Measurements from ENCODE around the gene POLR3H. TPM values are rescaled to one million over a fixed set of nuclear protein-coding genes. Genes with fewer than 3 reads are reported as not detected.

The POLR3H gene
- total and polyA plus RNA-seq, 2 experiments from 2014 or later, result 19.0 to 26.5 TPM

DNA sequence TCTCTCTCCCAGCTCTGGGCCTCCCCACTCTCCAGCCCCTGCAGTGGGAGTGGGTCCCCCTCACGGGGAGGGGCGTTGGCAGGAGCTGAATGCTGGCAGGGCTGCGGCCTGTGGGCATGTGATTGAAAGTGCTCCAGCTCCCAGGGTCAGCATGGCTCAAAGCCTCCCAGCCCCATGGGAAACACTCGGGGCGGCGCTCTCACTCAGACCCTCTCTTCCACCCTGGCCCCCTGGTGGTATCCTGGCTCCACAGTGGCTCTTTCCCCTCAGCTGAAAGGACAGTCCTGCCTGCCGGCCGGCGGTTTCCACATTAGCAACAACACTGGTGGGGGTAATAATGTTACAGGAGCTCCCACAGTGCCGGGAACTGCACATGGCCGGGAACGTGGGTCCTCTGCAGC, 35.5 kb downstream of the POLR3H start:
- no peak overlapping the region for H3K4me2 ChIP-seq
- no peaks in the 10 kb centered on the region for H3K79me2 ChIP-seq (replicated peaks; ENCODE audit: insufficient read depth)
- no peak overlapping the region for H2AFZ ChIP-seq
- H3K27ac Mint-ChIP-seq, result no peak overlapping the region
- no peak overlapping the region for H3K4me3 Mint-ChIP-seq
- ATAC-seq (peak; percentile 8; the same call in 1 of the 3 replicates), DNase-seq (ENCODE audit: low spot score) (no peak)
- TF ChIP-seq EZH2 (IDR thresholded peaks at IDR 0.05; ENCODE audit: low read depth, unreplicated experiment), result no peak
- TF ChIP-seq NANOG (IDR thresholded peaks at IDR 0.05; ENCODE audit: borderline replicate concordance), result no peak
- TF ChIP-seq EZH2phosphoT487 (IDR thresholded peaks at IDR 0.05; ENCODE audit: unreplicated experiment), result no peak
- no peak for TF ChIP-seq REST (IDR thresholded peaks at IDR 0.05; ENCODE audit: unreplicated experiment)
- H3K4me1 Mint-ChIP-seq, result peaks cover 21% of the 10 kb centered on the region
- 0 out of 2 replicates have a peak overlapping the region, but pooled peaks have one; percentile 32 for H3K27ac ChIP-seq (ENCODE audit: low read depth)
- peaks cover 10% of the 10 kb centered on the region for H3K27me3 Mint-ChIP-seq (ENCODE audit: insufficient read depth, low read depth, poor library complexity)
- H3K9me2 ChIP-seq (ENCODE audit: insufficient read depth), result no peaks in the 10 kb centered on the region
- H3F3A ChIP-seq (replicated peaks; ENCODE audit: low read depth), result peaks cover 8% of the 10 kb centered on the region; the same call in 1 of the 2 replicates
- H3K27me3 ChIP-seq (ENCODE audit: insufficient read depth), result no peaks in the 10 kb centered on the region
- H4K20me1 ChIP-seq (replicated peaks; ENCODE audit: insufficient read depth), result no peaks in the 10 kb centered on the region
- no peak overlapping the region for H3K4me3 ChIP-seq
- no peaks in the 10 kb centered on the region for H3K36me3 ChIP-seq (ENCODE audit: insufficient read depth)
- peaks cover 16% of the 10 kb centered on the region for H3K4me1 ChIP-seq (ENCODE audit: insufficient read depth)
- peaks cover 40% of the 10 kb centered on the region for H3K36me3 Mint-ChIP-seq (ENCODE audit: low read depth)
- no peaks in the 10 kb centered on the region for H3K9me3 Mint-ChIP-seq

DNA sequence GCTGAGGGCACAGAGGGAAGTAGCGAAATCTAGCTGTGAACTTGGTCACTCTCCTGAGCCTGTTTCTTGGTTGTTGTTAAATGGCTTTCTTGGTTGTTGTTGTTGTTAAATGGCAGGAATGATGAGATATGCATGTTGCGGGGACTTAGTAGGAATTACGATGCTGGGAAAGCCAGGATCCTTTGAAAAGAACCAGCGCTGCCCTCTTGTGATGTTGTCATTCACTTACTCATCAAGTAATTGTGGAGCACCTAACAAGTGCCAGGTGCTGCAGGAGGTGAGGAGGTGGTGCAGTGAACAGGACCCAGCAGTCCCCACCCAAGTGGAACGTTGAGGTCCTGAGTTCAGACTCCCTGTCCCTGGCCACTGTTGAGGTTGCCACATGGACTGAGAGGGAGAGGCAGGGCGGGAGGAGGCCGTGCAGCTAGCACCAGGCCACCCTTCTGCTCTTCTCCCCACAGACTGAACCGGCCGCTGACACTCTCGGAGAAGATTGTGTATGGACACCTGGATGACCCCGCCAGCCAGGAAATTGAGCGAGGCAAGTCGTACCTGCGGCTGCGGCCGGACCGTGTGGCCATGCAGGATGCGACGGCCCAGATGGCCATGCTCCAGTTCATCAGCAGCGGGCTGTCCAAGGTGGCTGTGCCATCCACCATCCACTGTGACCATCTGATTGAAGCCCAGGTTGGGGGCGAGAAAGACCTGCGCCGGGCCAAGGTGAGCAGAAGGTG, 36.8 kb downstream of the POLR3H start:
- ATAC-seq (no peak), DNase-seq (ENCODE audit: low spot score) (no peak)
- Histone ChIP-seq H3K4me3 (no peak overlapping the region), H3K27me3 (ENCODE audit: insufficient read depth) (no peaks in the 10 kb centered on the region), H3K36me3 (ENCODE audit: insufficient read depth) (no peaks in the 10 kb centered on the region), H4K20me1 (replicated peaks; ENCODE audit: insufficient read depth) (no peaks in the 10 kb centered on the region), H3K9me2 (ENCODE audit: insufficient read depth) (no peaks in the 10 kb centered on the region), H2AFZ (no peak overlapping the region), H3K4me1 (ENCODE audit: insufficient read depth) (peaks cover 7% of the 10 kb centered on the region), H3K79me2 (replicated peaks; ENCODE audit: insufficient read depth) (no peaks in the 10 kb centered on the region), H3K27ac (ENCODE audit: low read depth) (no peak overlapping the region), H3K4me2 (no peak overlapping the region), H3F3A (replicated peaks; ENCODE audit: low read depth) (peaks cover 8% of the 10 kb centered on the region; the same call in 1 of the 2 replicates)
- H3K9me3 Mint-ChIP-seq, result no peaks in the 10 kb centered on the region
- no peak overlapping the region for H3K4me3 Mint-ChIP-seq
- H3K4me1 Mint-ChIP-seq, result peaks cover 8% of the 10 kb centered on the region
- H3K36me3 Mint-ChIP-seq (ENCODE audit: low read depth), result peaks cover 28% of the 10 kb centered on the region
- H3K27ac Mint-ChIP-seq, result peak overlapping the region; percentile 51
- TF ChIP-seq ZNF331 (CRISPR knock-in tag; IDR thresholded peaks at IDR 0.05; ENCODE audit: low read depth) (no peak), ZNF462 (CRISPR knock-in tag; IDR thresholded peaks at IDR 0.05) (no peak), CTCF (conservative IDR thresholded peaks at IDR 0.05; ENCODE audit: low read depth in 2 of 2) (peak in 1 of 2 experiments; percentile 38; a peak in 2 of 4 replicates)
- H3K27me3 Mint-ChIP-seq (ENCODE audit: insufficient read depth, low read depth, poor library complexity), result peaks cover 6% of the 10 kb centered on the region
